ENCODE measurements around the gene ZSCAN5B.
"Not testable (repeated sequence)": the region's sequence is repeated elsewhere in the genome, so short reads cannot be mapped to it uniquely, and the experiment has no call there.

The ZSCAN5B gene

GRCh38 chr19:56149656-56150038, 47.9 kb downstream of the ZSCAN5B start:
- TF ChIP-seq, protein P1, sequence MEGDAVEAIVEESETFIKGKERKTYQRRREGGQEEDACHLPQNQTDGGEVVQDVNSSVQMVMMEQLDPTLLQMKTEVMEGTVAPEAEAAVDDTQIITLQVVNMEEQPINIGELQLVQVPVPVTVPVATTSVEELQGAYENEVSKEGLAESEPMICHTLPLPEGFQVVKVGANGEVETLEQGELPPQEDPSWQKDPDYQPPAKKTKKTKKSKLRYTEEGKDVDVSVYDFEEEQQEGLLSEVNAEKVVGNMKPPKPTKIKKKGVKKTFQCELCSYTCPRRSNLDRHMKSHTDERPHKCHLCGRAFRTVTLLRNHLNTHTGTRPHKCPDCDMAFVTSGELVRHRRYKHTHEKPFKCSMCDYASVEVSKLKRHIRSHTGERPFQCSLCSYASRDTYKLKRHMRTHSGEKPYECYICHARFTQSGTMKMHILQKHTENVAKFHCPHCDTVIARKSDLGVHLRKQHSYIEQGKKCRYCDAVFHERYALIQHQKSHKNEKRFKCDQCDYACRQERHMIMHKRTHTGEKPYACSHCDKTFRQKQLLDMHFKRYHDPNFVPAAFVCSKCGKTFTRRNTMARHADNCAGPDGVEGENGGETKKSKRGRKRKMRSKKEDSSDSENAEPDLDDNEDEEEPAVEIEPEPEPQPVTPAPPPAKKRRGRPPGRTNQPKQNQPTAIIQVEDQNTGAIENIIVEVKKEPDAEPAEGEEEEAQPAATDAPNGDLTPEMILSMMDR (IDR thresholded peaks at IDR 0.05; ENCODE audit: borderline replicate concordance, insufficient read depth, low read depth, low read length): no peak
- no peak overlapping the region for H3K4me3 ChIP-seq (ENCODE audit: low read depth, low read length)

GRCh38 chr19:56148955-56149655, 48.5 kb downstream of the ZSCAN5B start:
- not testable (repeated sequence) for H3K4me3 ChIP-seq (ENCODE audit: low read depth, low read length)

GRCh38 chr19:56148096-56148495, 49.5 kb downstream of the ZSCAN5B start:
- H3K4me3 ChIP-seq (ENCODE audit: low read depth, low read length): no peak overlapping the region
- TF ChIP-seq, protein P1 (IDR thresholded peaks at IDR 0.05; ENCODE audit: borderline replicate concordance, insufficient read depth, low read depth, low read length): no peak

DNA sequence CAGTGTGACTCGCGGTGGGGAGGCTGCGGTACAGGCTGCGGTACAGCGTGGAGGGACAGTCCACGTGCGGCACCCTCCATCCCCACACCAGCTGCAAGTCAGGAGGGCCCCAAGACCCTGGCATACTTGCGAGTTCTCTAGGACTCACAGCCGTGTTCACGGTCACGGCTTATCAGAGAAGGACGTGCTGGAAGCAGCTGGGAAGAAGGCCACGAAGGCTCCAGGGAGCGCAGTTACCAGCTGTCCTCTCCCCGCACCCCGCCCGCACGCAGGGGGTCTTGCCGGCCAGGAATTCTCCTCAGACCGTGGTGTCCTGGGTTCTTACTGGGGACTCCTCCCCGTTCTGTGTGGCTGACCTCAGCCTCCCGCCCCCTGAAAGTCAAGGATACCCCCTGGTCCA, 50.3 kb downstream of the ZSCAN5B start:
- TF ChIP-seq, protein P1 (IDR thresholded peaks at IDR 0.05; ENCODE audit: borderline replicate concordance, insufficient read depth, low read depth, low read length): no peak
- H3K4me3 ChIP-seq (ENCODE audit: low read depth, low read length): no peak overlapping the region

DNA sequence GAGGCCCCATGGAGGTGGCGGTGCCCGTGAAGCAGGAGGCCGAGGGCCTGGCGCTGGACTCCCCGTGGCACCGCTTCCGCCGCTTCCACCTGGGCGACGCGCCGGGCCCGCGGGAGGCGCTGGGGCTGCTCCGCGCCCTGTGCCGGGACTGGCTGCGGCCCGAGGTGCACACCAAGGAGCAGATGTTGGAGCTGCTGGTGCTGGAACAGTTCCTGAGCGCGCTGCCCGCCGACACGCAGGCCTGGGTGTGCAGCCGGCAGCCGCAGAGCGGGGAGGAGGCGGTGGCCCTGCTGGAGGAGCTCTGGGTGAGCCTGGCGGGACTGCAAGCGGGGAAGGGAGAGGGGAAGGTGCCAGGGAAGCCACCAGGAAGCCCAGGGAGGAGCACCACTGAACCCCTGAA, 50.7 kb downstream of the ZSCAN5B start:
- H3K4me3 ChIP-seq (ENCODE audit: low read depth, low read length): no peak overlapping the region
- TF ChIP-seq, protein P1 (IDR thresholded peaks at IDR 0.05; ENCODE audit: borderline replicate concordance, insufficient read depth, low read depth, low read length): no peak

DNA sequence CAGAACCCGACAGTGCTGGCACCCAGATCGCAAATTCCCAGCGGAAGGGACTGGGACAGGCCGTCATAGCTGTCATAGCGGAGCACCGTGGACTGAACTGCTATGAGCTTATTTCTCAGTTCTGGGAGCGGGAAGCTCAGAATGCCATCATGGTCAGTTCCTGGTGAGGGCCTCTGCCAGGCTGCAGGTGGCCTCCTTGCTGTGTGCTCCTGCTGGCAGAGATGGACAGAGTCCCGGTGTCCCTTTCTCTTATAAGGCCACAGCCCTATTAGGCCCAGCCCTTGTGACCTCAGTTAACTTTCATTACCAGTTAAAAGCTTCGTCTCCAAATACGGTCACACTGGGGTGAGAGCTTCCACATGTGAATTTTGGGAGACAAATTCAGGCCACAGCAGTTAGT, 51.9 kb downstream of the ZSCAN5B start:
- H3K4me3 ChIP-seq (ENCODE audit: low read depth, low read length): no peak overlapping the region
- TF ChIP-seq, protein P1 (IDR thresholded peaks at IDR 0.05; ENCODE audit: borderline replicate concordance, insufficient read depth, low read depth, low read length): no peak

DNA sequence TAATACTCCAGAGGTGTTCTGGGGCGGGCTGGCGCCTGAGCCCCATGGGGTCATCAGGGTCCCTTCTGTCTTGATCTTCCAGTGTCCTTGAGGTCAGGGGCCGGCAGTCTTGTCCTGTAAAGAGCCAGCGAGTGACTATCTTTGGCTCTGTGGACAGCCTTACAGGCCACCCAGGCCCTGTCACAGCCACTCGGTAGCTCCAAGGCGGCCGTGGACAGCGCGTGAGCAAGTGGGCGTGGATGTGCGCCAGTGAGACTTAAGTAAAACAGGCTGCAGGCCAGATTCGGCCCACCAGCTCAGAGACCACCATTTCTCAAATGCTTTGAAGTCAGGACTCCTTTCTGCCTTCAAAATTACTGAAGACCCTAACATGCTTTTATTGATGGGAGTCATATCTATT, 52.8 kb downstream of the ZSCAN5B start:
- TF ChIP-seq, protein P1 (IDR thresholded peaks at IDR 0.05; ENCODE audit: borderline replicate concordance, insufficient read depth, low read depth, low read length): no peak
- no peak overlapping the region for H3K4me3 ChIP-seq (ENCODE audit: low read depth, low read length)
